Ascending aorta (tissue), 2 donors: ENCODE results near the gene SKI. TPM values are rescaled to one million over a fixed set of nuclear protein-coding genes. Genes with fewer than 3 reads are reported as not detected.

Source experiments
- DNase-seq, 2 donors: peaks; one replicate each; pipeline ENCODE4 v3.0.0-alpha.2; 2019; ENCODE audit warnings: low spot score in 2 of 2
- H3K27ac ChIP-seq, 2 donors: fragments of 200-600 bp; sonication (generic); one replicate each; pipeline ENCODE4 v1.5.1; 2016 to 2017; ENCODE audit warnings: mild to moderate bottlenecking in 1 of 2
- H3K27me3 ChIP-seq: fragments of 200-600 bp; sonication (generic); one replicate; pipeline ENCODE4 v1.5.1; 2017
- H3K36me3 ChIP-seq, 2 donors: fragments of 200-600 bp; sonication (generic); one replicate each; pipeline ENCODE4 v1.5.1; 2016
- H3K4me1 ChIP-seq, 2 donors: fragments of 200-600 bp; sonication (generic); one replicate each; pipeline ENCODE4 v1.5.1; 2016 to 2017; ENCODE audit warnings: mild to moderate bottlenecking in 1 of 2
- H3K4me3 ChIP-seq, 2 donors: fragments of 200-600 bp; sonication (generic); one replicate each; pipeline ENCODE4 v1.5.1; 2016 to 2017; ENCODE audit warnings: mild to moderate bottlenecking in 1 of 2
- H3K9me3 ChIP-seq, 2 donors: fragments of 200-600 bp; sonication (generic); one replicate each; pipeline ENCODE4 v1.5.1; 2016
- CTCF ChIP-seq, 3 experiments: fragments of 200-600 bp in 2 of 3; fragments of 450-650 bp in 1 of 3; sonication (generic) in 2 of 3; IDR thresholded peaks; one replicate each; pipeline ENCODE4 v1.5.1; 2016 to 2019; ENCODE audit warnings: antibody characterized with exemption in 3 of 3, mild to moderate bottlenecking in 1 of 3, moderate library complexity in 1 of 3
- intact Hi-C: fragments of 100-400 bp; cut with DNase I; formaldehyde crosslinking; loops from one replicate; pipeline ENCODE4 v1.15.1; 2023
- total RNA-seq: library from RNA; depleted of rRNA; stranded (reverse); fragments of >200 nt; gene quantifications from one replicate; pipeline ENCODE4 v1.1.0, GENCODE V29; 2016

SKI gene
- total RNA-seq, 1 donor from 2014 or later: 139 TPM

- intact Hi-C loops: no loop called here
- no peak for TF ChIP-seq CTCF (IDR thresholded peaks at IDR 0.05)
- H3K27ac ChIP-seq: peak overlapping the region; percentile 74 to 88
Observed at GRCh38 chr1:2301607-2302291, 73.6 kb downstream of the SKI start.

DNA sequence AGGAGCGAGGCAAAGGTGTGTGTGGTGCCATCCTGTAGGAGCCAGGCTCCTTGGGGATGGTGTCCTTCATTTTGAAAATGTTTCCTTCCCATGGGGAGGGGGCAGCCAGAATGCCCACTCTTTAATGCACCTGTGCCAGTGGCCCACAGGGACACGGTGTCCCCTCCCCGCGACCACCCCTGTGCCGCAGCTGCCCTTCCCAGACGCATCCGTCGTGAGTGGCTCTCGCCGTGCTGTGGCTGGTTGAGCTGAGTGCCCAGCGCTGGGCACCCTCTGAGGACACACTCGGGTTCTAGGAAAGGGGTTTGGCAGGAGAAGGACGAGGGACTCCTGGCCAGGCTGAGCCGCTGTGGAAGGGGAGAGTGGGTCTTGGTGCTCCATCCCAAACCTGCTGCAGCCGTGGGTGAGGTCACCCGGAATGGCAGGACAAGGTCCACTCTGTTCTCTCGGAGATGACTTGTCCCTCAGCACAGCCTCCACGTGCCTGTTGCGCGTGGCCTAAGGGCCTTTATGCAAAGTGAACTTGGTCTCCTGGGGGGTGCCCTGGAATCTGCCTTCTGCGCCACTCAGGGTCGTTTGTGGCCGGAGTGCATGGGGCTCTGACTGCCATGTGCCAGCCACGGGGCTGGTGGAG, 74.3 kb downstream of the SKI start:
- intact Hi-C loops: no loop called here
- H3K27ac ChIP-seq: peak overlapping the region; percentile 74 to 88
- no peak overlapping the region for H3K4me3 ChIP-seq
- no peaks in the 10 kb centered on the region for H3K27me3 ChIP-seq
- TF ChIP-seq CTCF (IDR thresholded peaks at IDR 0.05): no peak
- DNase-seq: no peak
- no peaks in the 10 kb centered on the region for H3K9me3 ChIP-seq
- H3K4me1 ChIP-seq: peaks cover 30 to 37% of the 10 kb centered on the region in 2 donors
- peaks cover 45 to 46% of the 10 kb centered on the region in 2 donors for H3K36me3 ChIP-seq

More at GRCh38 chr1:2301607-2302291, 73.6 kb downstream of the SKI start:
- Histone ChIP-seq H3K4me3 (peak overlapping the region in 1 of 2 donors; percentile 46), H3K36me3 (peaks cover 38 to 40% of the 10 kb centered on the region in 2 donors), H3K4me1 (peaks cover 30 to 37% of the 10 kb centered on the region in 2 donors), H3K9me3 (no peaks in the 10 kb centered on the region), H3K27me3 (no peaks in the 10 kb centered on the region)
- no peak for DNase-seq

- H3K27me3 ChIP-seq: no peaks in the 10 kb centered on the region
- H3K9me3 ChIP-seq: no peaks in the 10 kb centered on the region
- no peak for TF ChIP-seq CTCF (IDR thresholded peaks at IDR 0.05)
- peaks cover 51 to 54% of the 10 kb centered on the region in 2 donors for H3K36me3 ChIP-seq
- H3K27ac ChIP-seq: peak overlapping the region in 1 of 2 donors; percentile 74
- no peak overlapping the region for H3K4me3 ChIP-seq
- H3K4me1 ChIP-seq: peaks cover 30 to 37% of the 10 kb centered on the region in 2 donors
- intact Hi-C loops: no loop called here
- no peak for DNase-seq
Observed at GRCh38 chr1:2303016-2303775, 75.1 kb downstream of the SKI start.

DNA sequence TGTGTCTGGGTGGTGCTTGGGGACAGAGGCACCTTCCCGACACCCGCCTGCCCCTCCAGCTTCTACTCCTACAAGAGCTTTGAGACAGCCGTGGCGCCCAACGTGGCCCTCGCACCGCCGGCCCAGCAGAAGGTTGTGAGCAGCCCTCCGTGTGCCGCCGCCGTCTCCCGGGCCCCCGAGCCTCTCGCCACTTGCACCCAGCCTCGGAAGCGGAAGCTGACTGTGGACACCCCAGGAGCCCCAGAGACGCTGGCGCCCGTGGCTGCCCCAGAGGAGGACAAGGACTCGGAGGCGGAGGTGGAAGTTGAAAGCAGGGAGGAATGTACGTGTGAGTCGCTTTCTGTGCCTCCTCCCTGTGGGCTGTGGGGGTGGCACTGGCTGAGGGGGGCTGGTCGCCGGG, 75.7 kb downstream of the SKI start:
- no peak overlapping the region for H3K4me3 ChIP-seq
- no peak for DNase-seq
- intact Hi-C loops: no loop called here
- peaks cover 57 to 60% of the 10 kb centered on the region in 2 donors for H3K36me3 ChIP-seq
- TF ChIP-seq CTCF (IDR thresholded peaks at IDR 0.05): no peak
- no peaks in the 10 kb centered on the region for H3K9me3 ChIP-seq
- peaks cover 28 to 32% of the 10 kb centered on the region in 2 donors for H3K4me1 ChIP-seq
- H3K27ac ChIP-seq: no peak overlapping the region
- no peaks in the 10 kb centered on the region for H3K27me3 ChIP-seq

DNA sequence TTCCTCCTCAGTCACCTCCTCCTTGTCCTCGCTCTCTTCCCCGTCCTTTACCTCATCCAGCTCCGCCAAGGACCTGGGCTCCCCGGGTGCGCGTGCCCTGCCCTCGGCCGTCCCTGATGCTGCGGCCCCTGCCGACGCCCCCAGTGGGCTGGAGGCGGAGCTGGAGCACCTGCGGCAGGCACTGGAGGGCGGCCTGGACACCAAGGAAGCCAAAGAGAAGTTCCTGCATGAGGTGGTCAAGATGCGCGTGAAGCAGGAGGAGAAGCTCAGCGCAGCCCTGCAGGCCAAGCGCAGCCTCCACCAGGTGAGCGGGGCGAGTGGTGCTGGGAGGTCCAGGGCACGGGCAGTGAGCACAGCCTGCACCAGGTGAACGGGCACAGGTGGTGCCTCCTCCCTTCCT, 76.2 kb downstream of the SKI start:
- no peak for TF ChIP-seq CTCF (IDR thresholded peaks at IDR 0.05)
- peaks cover 23 to 27% of the 10 kb centered on the region in 2 donors for H3K4me1 ChIP-seq

More for the DNA sequence above, 76.2 kb downstream of the SKI start:
- Histone ChIP-seq H3K36me3 (peaks cover 61 to 65% of the 10 kb centered on the region in 2 donors), H3K4me3 (no peak overlapping the region), H3K27me3 (no peaks in the 10 kb centered on the region), H3K9me3 (no peaks in the 10 kb centered on the region), H3K27ac (no peak overlapping the region)
- intact Hi-C loops: no loop called here
- no peak for DNase-seq
